ENCODE results near the gene TNNI3. TPM values are rescaled to one million over a fixed set of nuclear protein-coding genes. Genes with fewer than 3 reads are reported as not detected.

Gene TNNI3
- total and polyA plus RNA-seq, 2 of the 4 experiments (the other 2 are of a cell fraction): not detected

DNA sequence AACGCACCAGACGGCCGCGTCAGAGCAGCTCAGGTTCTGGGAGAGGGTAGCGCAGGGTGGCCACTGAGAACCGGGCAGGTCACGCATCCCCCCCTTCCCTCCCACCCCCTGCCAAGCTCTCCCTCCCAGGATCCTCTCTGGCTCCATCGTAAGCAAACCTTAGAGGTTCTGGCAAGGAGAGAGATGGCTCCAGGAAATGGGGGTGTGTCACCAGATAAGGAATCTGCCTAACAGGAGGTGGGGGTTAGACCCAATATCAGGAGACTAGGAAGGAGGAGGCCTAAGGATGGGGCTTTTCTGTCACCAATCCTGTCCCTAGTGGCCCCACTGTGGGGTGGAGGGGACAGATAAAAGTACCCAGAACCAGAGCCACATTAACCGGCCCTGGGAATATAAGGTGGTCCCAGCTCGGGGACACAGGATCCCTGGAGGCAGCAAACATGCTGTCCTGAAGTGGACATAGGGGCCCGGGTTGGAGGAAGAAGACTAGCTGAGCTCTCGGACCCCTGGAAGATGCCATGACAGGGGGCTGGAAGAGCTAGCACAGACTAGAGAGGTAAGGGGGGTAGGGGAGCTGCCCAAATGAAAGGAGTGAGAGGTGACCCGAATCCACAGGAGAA, 42.0 kb downstream of the TNNI3 start (continued):
- no peak for TF ChIP-seq RCOR1 (IDR thresholded peaks at IDR 0.05; ENCODE audit: insufficient replicate concordance, low read length)

DNA sequence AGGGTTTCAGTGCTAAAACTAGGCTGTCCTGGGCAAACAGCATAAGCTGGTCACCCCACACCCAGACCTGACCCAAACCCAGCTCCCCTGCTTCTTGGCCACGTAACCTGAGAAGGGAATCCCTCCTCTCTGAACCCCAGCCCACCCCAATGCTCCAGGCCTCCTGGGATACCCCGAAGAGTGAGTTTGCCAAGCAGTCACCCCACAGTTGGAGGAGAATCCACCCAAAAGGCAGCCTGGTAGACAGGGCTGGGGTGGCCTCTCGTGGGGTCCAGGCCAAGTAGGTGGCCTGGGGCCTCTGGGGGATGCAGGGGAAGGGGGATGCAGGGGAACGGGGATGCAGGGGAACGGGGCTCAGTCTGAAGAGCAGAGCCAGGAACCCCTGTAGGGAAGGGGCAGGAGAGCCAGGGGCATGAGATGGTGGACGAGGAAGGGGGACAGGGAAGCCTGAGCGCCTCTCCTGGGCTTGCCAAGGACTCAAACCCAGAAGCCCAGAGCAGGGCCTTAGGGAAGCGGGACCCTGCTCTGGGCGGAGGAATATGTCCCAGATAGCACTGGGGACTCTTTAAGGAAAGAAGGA, 42.9 kb downstream of the TNNI3 start:
- no TSS peak for BruUV-seq (replicated peaks)
- Histone ChIP-seq H3K4me3 (ENCODE audit: insufficient read depth, low read depth, low read length) (no peak overlapping the region), H2BK5ac (ENCODE audit: low read depth, low read length, poor library complexity, severe bottlenecking) (no peak overlapping the region), H4K20me1 (ENCODE audit: insufficient read depth, low read length) (peaks cover 63% of the 10 kb centered on the region), H3K4me1 (ENCODE audit: control insufficient read depth, insufficient read depth, low read length) (peaks cover 13% of the 10 kb centered on the region), H2AFZ (replicated peaks; ENCODE audit: low read length, poor library complexity) (no peak overlapping the region), H4K5ac (ENCODE audit: low read depth, low read length) (no peak overlapping the region), H3K9me3 (ENCODE audit: control insufficient read depth, insufficient read depth, low read length) (no peaks in the 10 kb centered on the region), H3K9ac (ENCODE audit: low read depth, low read length) (no peak overlapping the region), H3K27ac (ENCODE audit: insufficient read depth, low read length) (no peak overlapping the region), H4K91ac (ENCODE audit: insufficient read depth, low read depth, low read length) (no peak overlapping the region), H3K23ac (ENCODE audit: low read depth, low read length) (no peak overlapping the region), H2BK15ac (ENCODE audit: low read depth, low read length) (no peak overlapping the region), H2BK120ac (ENCODE audit: low read depth, low read length) (no peak overlapping the region), H2BK20ac (ENCODE audit: low read depth, low read length) (no peak overlapping the region), H3K4ac (ENCODE audit: low read depth, low read length) (no peak overlapping the region), H3K79me1 (ENCODE audit: low read depth in 1 of 2, low read length in 2 of 2) (peaks cover 15 to 55% of the 10 kb centered on the region in 2 experiments; a peak in 3 of 4 replicates), H3K4me2 (ENCODE audit: low read depth, low read length) (no peak overlapping the region), H3K36me3 (ENCODE audit: control insufficient read depth, insufficient read depth, low read length) (peaks cover 12% of the 10 kb centered on the region; the same call in 1 of the 2 replicates), H3K14ac (replicated peaks; ENCODE audit: low read depth, low read length) (no peak overlapping the region), H3K27me3 (ENCODE audit: control insufficient read depth, insufficient read depth, low read length) (no peaks in the 10 kb centered on the region), H3K18ac (ENCODE audit: low read depth, low read length) (no peak overlapping the region), H2AK9ac (replicated peaks; ENCODE audit: low read depth, low read length, poor library complexity) (no peak overlapping the region), H4K8ac (ENCODE audit: low read depth in 2 of 2, low read length in 2 of 2) (no peak overlapping the region), H3K56ac (ENCODE audit: extremely low read depth, insufficient read depth, low read length) (no peak overlapping the region), H3K9me1 (ENCODE audit: insufficient read depth, low read length) (peaks cover 4% of the 10 kb centered on the region; the same call in 1 of the 2 replicates), H2AK5ac (ENCODE audit: low read depth, low read length) (no peak overlapping the region)
- DNase-seq: no peak
- in situ Hi-C loops (cut with MboI; ENCODE audit: low sequenced_read_pairs): loop anchor here (25.0 kb wide), 1 partner anchor 523 kb away; the partner anchor contains the start of genes CCDC106, ZNF580 and ZNF581
- CTCF ChIA-PET: no interaction called here
- no peak for ATAC-seq (ENCODE audit: low read depth)
- dilution Hi-C loops (cut with HindIII; ENCODE audit: low sequenced_read_pairs, unreplicated experiment): no loop called here
- POLR2A ChIA-PET (ENCODE audit: unreplicated experiment): no interaction called here
- intact Hi-C loops (cut with micrococcal nuclease): no loop called here
- 76% methylated on average over 3 of the region's 9 CpGs; no CpG with 5 or more reads in 1 of the 2 experiments for WGBS, 2 experiments (ENCODE audit: extremely low coverage in 2 of 2, insufficient read length in 1 of 2)
- TF ChIP-seq MAFK (IDR thresholded peaks at IDR 0.05; ENCODE audit: low read depth, low read length): no peak
- TF ChIP-seq, protein P1, sequence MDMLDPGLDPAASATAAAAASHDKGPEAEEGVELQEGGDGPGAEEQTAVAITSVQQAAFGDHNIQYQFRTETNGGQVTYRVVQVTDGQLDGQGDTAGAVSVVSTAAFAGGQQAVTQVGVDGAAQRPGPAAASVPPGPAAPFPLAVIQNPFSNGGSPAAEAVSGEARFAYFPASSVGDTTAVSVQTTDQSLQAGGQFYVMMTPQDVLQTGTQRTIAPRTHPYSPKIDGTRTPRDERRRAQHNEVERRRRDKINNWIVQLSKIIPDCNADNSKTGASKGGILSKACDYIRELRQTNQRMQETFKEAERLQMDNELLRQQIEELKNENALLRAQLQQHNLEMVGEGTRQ (IDR thresholded peaks at IDR 0.05; ENCODE audit: low read depth, low read length): no peak
- TF ChIP-seq NFE2L2 (IDR thresholded peaks at IDR 0.05; ENCODE audit: low read depth, low read length): no peak
- no peak for TF ChIP-seq POLR2A (IDR thresholded peaks at IDR 0.05; ENCODE audit: low read depth, low read length)
- no peak for TF ChIP-seq RAD21 (IDR thresholded peaks at IDR 0.05; ENCODE audit: low read length)
- no peak for TF ChIP-seq RCOR1 (IDR thresholded peaks at IDR 0.05; ENCODE audit: insufficient replicate concordance, low read length)
- TF ChIP-seq, protein P2, sequence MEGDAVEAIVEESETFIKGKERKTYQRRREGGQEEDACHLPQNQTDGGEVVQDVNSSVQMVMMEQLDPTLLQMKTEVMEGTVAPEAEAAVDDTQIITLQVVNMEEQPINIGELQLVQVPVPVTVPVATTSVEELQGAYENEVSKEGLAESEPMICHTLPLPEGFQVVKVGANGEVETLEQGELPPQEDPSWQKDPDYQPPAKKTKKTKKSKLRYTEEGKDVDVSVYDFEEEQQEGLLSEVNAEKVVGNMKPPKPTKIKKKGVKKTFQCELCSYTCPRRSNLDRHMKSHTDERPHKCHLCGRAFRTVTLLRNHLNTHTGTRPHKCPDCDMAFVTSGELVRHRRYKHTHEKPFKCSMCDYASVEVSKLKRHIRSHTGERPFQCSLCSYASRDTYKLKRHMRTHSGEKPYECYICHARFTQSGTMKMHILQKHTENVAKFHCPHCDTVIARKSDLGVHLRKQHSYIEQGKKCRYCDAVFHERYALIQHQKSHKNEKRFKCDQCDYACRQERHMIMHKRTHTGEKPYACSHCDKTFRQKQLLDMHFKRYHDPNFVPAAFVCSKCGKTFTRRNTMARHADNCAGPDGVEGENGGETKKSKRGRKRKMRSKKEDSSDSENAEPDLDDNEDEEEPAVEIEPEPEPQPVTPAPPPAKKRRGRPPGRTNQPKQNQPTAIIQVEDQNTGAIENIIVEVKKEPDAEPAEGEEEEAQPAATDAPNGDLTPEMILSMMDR (conservative IDR thresholded peaks at IDR 0.05; ENCODE audit: low read depth, low read length): no peak
- TF ChIP-seq MAZ (IDR thresholded peaks at IDR 0.05; ENCODE audit: borderline replicate concordance, low read depth, low read length): no peak
- TF ChIP-seq, protein P3, sequence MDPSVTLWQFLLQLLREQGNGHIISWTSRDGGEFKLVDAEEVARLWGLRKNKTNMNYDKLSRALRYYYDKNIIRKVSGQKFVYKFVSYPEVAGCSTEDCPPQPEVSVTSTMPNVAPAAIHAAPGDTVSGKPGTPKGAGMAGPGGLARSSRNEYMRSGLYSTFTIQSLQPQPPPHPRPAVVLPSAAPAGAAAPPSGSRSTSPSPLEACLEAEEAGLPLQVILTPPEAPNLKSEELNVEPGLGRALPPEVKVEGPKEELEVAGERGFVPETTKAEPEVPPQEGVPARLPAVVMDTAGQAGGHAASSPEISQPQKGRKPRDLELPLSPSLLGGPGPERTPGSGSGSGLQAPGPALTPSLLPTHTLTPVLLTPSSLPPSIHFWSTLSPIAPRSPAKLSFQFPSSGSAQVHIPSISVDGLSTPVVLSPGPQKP (IDR thresholded peaks at IDR 0.05; ENCODE audit: borderline replicate concordance, low read depth, low read length): no peak
- TF ChIP-seq FOS (IDR thresholded peaks at IDR 0.05; ENCODE audit: low read depth, low read length): no peak
- TF ChIP-seq BHLHE40 (IDR thresholded peaks at IDR 0.05; ENCODE audit: low read depth, low read length): no peak
- TF ChIP-seq SMC3 (IDR thresholded peaks at IDR 0.05; ENCODE audit: low read depth, low read length): no peak
